Activated T-cell treated with anti-CD3 and anti-CD28 coated beads, Interleukin-2, amount 50 U/mL, for 4 hours (primary cell): ENCODE results near the gene ASB7. TPM values are rescaled to one million over a fixed set of nuclear protein-coding genes. Genes with fewer than 3 reads are reported as not detected.

Experiments
- ATAC-seq, 2 donors: fragments of 200-7000 bp; cut with Tn5 transposase; one replicate each; pipeline ENCODE4 v1.10.0; 2021
- DNase-seq: peaks from one replicate; pipeline ENCODE4 v3.0.0-alpha.2; 2020
- H3K27me3 Mint-ChIP-seq: one replicate; pipeline ENCODE4 v1.8.0; 2021; ENCODE audit warnings: low read depth, mixed read lengths
- H3K36me3 Mint-ChIP-seq: one replicate; pipeline ENCODE4 v1.8.0; 2022; ENCODE audit warnings: mixed read lengths; ENCODE audit not compliant: insufficient read depth
- H3K4me1 Mint-ChIP-seq: one replicate; pipeline ENCODE4 v1.8.0; 2021; ENCODE audit warnings: low read depth, mixed read lengths
- H3K4me3 Mint-ChIP-seq: one replicate; pipeline ENCODE4 v1.8.0; 2021; ENCODE audit warnings: mild to moderate bottlenecking, moderate library complexity, mixed read lengths
- H3K9me3 Mint-ChIP-seq: one replicate; pipeline ENCODE4 v1.8.0; 2021; ENCODE audit warnings: mixed read lengths
- total RNA-seq, 3 donors: library from RNA; stranded (reverse); gene quantifications; one replicate each; pipeline ENCODE4 v1.2.1, GENCODE V29; 2021

Gene ASB7
- total RNA-seq, 3 donors from 2014 or later = 12.1 to 16.0 (median 15.5) TPM

DNA sequence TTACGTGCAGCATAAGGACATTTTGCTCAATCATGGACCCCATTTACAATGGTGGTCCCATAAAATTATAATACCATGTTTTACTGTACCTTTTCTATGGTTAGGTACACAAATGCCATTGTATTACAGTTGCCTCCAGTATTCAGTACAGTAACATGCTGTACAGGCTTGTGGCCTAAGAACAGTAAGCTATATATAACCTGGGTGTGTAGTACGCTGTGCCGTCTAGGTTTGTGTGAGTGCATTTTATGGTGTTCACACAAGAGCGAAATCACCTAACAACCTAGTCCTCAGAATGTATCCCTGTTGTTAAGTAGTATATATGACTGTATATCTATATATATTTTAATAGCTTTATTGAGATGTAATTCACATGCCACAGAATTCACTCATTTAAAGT is 12.5 kb downstream of the ASB7 start:
- H3K4me1 Mint-ChIP-seq = peaks cover 10% of the 10 kb centered on the region
- no peaks in the 10 kb centered on the region for H3K9me3 Mint-ChIP-seq
- ATAC-seq (no peak), DNase-seq (no peak)
- no peak overlapping the region for H3K4me3 Mint-ChIP-seq
- peaks cover 31% of the 10 kb centered on the region for H3K36me3 Mint-ChIP-seq
- H3K27me3 Mint-ChIP-seq = no peaks in the 10 kb centered on the region

DNA sequence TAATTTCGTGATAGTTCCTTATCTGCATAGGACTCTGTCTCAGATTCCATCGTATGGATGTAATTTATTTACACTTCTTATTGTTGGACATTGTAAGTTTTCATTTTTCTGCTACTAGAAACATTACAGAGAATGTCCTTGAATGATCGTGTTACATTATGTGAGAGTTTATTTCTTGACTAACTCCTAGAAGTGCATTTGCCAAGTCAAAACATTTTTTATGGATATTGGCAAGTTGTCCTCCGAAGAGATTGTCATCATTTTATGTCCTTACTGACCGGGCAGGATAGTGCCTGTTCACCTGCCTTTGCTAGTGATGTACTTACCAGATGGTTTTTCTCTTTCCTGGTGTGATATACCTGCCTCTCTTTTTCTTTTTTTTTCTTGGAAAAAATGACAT is 13.4 kb downstream of the ASB7 start:
- Mint-ChIP-seq H3K36me3 (peaks cover 33% of the 10 kb centered on the region), H3K4me3 (no peak overlapping the region), H3K9me3 (no peaks in the 10 kb centered on the region), H3K4me1 (peaks cover 10% of the 10 kb centered on the region), H3K27me3 (no peaks in the 10 kb centered on the region)
- DNase-seq (no peak), ATAC-seq (no peak)

DNA sequence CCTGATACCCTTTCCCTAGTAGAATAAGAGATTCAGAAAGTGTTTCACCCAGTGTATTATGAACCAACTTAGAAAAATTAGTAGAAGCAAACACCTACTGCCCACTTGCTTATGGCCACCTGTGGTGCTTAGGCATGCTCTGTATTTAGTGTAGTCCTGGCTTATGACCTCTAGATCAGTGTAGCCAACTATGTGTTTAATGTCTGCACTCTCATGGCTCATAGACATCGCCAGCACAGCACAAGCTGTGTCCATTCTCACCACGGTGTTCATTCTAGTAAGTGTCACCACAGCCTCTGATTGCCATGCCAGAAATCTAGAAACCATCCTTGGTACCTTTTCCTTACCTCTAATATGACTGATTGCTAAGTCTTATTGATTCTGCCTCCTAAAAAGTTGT is 14.3 kb downstream of the ASB7 start:
- Mint-ChIP-seq H3K4me1 (peaks cover 10% of the 10 kb centered on the region), H3K27me3 (no peaks in the 10 kb centered on the region), H3K36me3 (peaks cover 34% of the 10 kb centered on the region), H3K4me3 (no peak overlapping the region), H3K9me3 (no peaks in the 10 kb centered on the region)
- no peak for DNase-seq
- ATAC-seq = no peak

DNA sequence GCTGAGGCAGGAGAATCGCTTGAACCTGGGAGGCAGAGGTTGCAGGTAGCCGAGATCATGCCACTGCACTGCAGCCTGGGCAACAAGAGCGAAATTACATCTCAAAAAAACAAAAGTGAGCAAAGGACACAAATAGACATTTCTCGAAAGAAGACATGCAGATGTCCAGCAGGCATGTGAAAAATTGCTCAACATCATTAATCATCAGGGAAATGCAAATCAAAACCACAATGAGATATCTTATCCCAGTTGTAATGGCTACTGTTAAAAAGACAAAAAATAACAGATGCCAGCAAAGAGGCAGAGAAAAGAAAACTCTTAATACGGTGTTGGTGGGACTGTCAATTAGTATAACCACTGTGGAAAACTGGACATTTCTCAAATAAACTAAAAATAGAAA is 20.9 kb downstream of the ASB7 start:
- no peak overlapping the region for H3K4me3 Mint-ChIP-seq
- no peaks in the 10 kb centered on the region for H3K9me3 Mint-ChIP-seq
- peaks cover 6% of the 10 kb centered on the region for H3K4me1 Mint-ChIP-seq
- no peak for ATAC-seq
- DNase-seq = no peak
- H3K27me3 Mint-ChIP-seq = no peaks in the 10 kb centered on the region
- H3K36me3 Mint-ChIP-seq = peaks cover 21% of the 10 kb centered on the region

DNA sequence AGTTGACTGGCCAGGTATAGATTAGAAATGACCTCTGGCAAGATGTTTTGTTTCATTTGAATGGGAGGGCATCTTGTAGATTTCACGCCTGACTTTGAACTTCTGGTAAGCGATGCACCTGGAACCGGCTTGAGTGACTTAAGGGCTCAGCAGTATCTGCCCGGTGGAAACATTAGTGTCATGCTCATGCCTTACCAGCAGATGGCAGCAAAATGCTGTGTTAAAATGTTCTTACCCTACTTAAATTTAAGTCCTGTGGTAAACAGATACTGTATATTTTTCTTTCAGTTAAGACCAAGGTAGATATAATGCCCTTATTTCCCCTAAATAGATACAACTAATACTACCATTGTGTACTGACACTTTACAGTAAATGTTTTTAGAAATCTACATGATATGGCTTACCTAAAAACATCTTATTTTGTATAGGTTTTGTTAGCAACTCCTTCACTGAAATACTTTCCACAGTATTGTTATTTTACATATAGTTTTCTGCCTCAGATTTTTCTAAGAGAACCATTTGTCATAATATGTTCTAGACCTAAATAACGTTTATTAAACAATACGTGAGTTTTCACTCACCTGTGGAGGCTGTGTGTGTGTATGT is 25.5 kb downstream of the ASB7 start:
- DNase-seq (peak; percentile 59), ATAC-seq (peak; percentile 72 to 82)
- H3K4me3 Mint-ChIP-seq = no peak overlapping the region
- no peaks in the 10 kb centered on the region for H3K9me3 Mint-ChIP-seq
- peaks cover 33% of the 10 kb centered on the region for H3K36me3 Mint-ChIP-seq
- no peaks in the 10 kb centered on the region for H3K27me3 Mint-ChIP-seq
- peaks cover 8% of the 10 kb centered on the region for H3K4me1 Mint-ChIP-seq

DNA sequence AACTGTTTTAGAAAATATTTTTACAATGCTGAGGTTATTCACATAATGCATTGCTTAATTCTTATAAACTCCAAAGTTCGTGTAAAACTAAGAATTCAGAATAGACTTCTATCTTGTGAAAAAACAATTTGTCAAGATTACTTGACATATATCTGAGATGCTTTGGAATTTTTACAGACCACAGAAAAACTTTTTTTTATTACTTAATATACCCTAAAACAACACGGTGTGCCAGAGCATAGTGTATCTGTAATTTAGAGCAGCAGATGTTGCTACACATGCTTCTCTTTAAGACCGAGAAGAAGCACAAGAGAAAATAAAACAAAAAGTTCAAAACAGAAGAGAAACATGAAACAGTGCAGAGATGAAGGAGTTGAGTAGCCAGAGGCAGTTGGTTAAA is 26.4 kb downstream of the ASB7 start:
- Mint-ChIP-seq H3K36me3 (peaks cover 34% of the 10 kb centered on the region), H3K27me3 (no peaks in the 10 kb centered on the region), H3K4me3 (no peak overlapping the region), H3K4me1 (peaks cover 14% of the 10 kb centered on the region), H3K9me3 (no peaks in the 10 kb centered on the region)
- no peak for DNase-seq
- no peak for ATAC-seq

DNA sequence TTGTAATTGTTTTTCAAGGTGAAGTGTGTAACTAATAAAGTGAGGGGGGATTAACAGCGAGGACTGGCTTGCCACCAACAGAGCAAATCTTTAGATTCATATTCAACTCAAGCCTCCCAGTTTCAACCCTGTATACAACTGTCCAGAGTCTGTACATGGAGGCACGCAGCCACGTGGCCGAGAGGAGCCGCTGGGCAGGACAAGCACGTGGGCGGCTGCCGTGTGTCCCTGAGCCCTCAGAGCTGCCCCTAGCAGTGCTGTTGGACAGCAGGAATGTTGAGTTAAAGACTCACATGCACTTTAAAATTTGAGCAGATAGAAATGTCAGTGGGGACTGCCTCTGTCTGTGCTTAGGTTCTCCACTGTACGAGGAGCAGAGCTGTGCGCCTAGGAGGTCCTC is 29.4 kb downstream of the ASB7 start:
- Mint-ChIP-seq H3K4me1 (peaks cover 34% of the 10 kb centered on the region), H3K9me3 (no peaks in the 10 kb centered on the region), H3K36me3 (peaks cover 43% of the 10 kb centered on the region), H3K27me3 (no peaks in the 10 kb centered on the region), H3K4me3 (no peak overlapping the region)
- DNase-seq (no peak), ATAC-seq (no peak)

DNA sequence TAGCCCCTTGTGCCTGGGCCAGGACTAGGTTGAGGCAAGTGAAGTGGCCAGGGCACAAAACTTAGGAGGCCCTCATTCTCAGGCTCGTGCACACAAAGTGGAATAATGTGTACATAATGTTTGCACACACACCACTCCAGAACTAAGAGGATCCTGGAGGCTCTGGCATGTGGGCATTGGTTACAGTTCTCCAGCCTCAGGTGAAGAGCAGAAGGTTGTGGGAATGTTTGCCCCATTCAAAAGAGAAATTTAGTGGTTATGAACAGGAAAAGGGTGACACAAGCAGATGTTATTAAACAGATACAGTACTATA is 31.3 kb downstream of the ASB7 start:
- H3K27me3 Mint-ChIP-seq = no peaks in the 10 kb centered on the region
- H3K4me1 Mint-ChIP-seq = peaks cover 43% of the 10 kb centered on the region
- ATAC-seq (no peak), DNase-seq (no peak)
- H3K4me3 Mint-ChIP-seq = no peak overlapping the region
- H3K9me3 Mint-ChIP-seq = no peaks in the 10 kb centered on the region
- peaks cover 42% of the 10 kb centered on the region for H3K36me3 Mint-ChIP-seq

DNA sequence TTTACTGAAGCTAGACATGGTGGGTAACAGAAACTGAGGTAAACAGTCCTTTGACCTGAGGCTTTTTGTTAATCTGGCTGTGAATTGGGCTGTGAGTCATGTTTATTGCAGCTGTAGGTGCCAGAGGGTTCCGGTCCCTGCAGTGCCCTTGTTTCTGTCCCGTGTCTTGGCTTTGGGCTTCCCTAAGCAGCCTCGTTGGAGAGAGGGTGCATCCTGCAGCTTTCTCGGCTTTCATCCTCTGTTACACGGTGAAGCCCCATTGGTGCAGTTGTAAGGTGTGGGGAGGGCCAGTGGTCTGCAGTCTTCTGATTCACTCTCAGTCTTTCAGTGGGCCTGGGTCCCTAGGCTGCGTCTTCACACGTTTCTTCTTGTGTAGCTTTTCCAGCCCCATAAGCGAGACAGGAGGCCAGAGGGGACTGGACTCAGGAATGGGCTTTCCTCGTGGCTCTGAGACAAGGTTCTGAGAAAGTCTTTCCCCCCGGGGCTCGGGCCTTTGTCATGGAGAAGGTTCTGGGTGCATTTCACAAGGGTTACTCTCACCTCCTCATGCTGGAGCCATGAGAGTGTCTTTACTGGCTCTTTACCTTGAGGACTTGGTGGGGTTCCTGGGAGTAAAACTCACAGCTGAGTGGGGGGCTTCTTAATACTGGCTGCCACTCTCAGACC is 33.1 kb downstream of the ASB7 start:
- no peaks in the 10 kb centered on the region for H3K9me3 Mint-ChIP-seq
- ATAC-seq (no peak), DNase-seq (no peak)
- H3K4me1 Mint-ChIP-seq = peaks cover 52% of the 10 kb centered on the region
- no peak overlapping the region for H3K4me3 Mint-ChIP-seq
- H3K27me3 Mint-ChIP-seq = no peaks in the 10 kb centered on the region
- H3K36me3 Mint-ChIP-seq = peaks cover 32% of the 10 kb centered on the region

DNA sequence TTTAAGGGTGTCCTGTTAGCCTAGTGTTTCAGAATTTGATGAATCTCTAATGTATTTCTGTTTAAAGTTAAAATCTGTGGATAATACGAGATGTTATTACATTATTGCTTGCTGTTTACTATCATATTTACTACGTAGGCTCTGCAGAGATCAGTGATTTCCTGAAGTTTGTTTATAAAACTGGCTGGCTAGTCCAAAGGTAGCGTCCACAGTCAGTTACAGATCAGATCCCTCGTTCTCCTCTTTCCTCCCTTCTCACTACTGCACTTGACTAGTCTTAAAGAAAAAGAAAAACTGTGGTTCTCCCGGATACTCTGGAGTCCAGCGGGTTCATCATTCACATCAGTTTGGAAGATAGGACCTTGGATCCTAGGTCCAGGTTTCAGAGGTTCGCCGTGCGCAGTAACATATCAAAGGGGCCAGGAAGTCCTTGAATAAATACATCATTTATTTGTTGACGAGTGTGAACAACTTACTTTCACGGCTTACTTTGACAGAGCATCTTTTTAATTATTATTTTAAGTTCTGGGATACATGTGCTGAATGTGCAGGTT is 35.9 kb downstream of the ASB7 start:
- H3K27me3 Mint-ChIP-seq = no peaks in the 10 kb centered on the region
- H3K36me3 Mint-ChIP-seq = peaks cover 14% of the 10 kb centered on the region
- peaks cover 64% of the 10 kb centered on the region for H3K4me1 Mint-ChIP-seq
- no peaks in the 10 kb centered on the region for H3K9me3 Mint-ChIP-seq
- no peak for ATAC-seq
- H3K4me3 Mint-ChIP-seq = no peak overlapping the region
- DNase-seq = no peak

DNA sequence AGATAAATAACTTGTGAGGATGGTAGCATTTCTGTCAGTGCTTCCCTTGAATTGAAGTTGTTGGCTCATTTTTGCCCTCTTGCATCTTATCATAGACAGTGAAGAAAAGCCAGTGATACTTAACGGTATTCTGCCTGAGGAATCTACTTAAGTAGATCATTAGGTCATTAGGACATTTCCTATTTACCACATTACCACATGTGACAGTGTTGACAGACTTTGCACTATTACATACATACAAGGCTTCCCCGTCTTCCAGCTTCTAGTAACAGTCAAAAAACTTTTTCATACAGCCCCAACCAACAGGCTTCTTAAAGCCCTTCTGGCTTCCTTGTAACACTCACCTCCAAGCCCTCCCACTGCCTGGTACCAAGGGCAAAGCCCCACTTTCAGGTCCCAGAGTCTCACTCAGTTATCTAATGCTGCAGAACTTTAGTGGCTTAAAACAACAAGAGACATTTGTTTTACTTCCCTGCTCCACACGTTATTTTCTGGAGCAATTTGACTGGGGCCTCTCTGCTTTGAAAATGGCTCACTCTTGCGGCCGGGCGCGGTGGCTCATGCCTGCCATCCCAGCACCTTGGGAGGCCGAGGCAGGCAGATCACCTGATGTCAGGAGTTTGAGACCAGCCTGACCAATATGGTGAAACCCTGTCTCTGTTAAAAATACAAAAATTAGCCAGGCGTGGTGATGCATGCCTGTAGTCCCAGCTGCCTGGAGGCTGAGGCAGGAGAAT is 40.0 kb downstream of the ASB7 start:
- DNase-seq (no peak), ATAC-seq (no peak)
- Mint-ChIP-seq H3K27me3 (no peaks in the 10 kb centered on the region), H3K4me1 (peaks cover 41% of the 10 kb centered on the region), H3K9me3 (no peaks in the 10 kb centered on the region), H3K4me3 (no peak overlapping the region), H3K36me3 (peaks cover 8% of the 10 kb centered on the region)

DNA sequence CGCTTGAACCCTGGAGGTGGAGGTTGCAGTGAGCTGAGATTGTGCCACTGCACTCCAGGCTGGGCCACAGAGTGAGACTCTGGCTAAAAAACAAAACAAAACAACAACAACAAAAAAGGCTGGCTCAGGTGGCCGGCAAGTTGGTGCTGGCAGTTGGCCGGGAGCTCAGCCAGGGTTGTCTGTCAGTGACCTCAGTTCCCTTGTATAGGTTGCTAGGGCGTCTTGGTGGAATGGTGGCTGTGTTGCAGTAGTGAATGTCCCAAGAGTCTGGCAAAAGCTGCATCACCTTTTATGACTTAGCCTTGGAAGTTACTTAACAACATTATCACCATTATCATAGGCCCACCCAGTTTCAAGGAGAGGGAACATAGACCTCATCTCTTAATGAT is 40.6 kb downstream of the ASB7 start:
- no peaks in the 10 kb centered on the region for H3K9me3 Mint-ChIP-seq
- no peak for ATAC-seq
- H3K27me3 Mint-ChIP-seq = no peaks in the 10 kb centered on the region
- DNase-seq = no peak
- peaks cover 9% of the 10 kb centered on the region for H3K36me3 Mint-ChIP-seq
- peaks cover 38% of the 10 kb centered on the region for H3K4me1 Mint-ChIP-seq
- H3K4me3 Mint-ChIP-seq = no peak overlapping the region

DNA sequence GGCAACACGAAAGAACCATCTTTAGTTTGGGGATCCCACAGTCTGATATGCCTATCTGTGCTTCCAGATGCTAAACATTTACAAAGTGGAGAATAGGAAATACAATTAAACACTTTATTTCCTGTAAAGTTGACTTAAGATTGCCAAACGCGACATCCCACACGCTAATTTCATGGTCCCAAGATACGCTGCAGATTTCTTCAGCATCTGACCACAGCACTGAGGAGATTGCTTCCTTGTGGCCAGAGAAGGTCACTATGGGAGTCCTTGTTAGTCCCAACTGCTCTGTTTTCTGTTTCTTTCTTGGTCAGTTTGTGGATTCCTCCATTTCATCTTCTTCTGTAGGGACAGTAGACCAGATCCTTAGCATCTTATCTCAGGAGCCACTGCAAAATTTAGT is 43.3 kb downstream of the ASB7 start:
- Mint-ChIP-seq H3K36me3 (peaks cover 12% of the 10 kb centered on the region), H3K27me3 (no peaks in the 10 kb centered on the region), H3K9me3 (no peaks in the 10 kb centered on the region), H3K4me1 (peaks cover 22% of the 10 kb centered on the region), H3K4me3 (no peak overlapping the region)
- ATAC-seq (no peak), DNase-seq (no peak)

DNA sequence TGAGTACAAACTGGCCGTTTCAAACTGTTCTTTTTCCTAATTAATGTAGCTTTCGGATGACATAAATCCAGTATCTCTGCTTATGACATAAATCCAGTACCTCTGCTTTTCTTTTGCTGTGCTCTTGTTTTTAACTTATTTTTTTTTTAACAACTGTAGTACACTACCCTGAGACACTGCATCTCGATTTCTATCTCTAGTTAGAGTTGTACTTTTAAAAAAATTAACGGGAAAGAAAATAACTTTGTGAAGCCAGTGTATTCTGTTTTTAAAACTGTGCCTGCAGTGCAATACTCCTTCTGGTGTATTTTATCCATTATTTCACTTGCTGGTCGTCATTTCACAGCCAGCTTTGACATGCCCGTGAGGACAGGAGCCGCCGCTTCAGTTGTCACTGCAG is 46.6 kb downstream of the ASB7 start:
- ATAC-seq (no peak), DNase-seq (no peak)
- H3K36me3 Mint-ChIP-seq = peaks cover 12% of the 10 kb centered on the region
- no peak overlapping the region for H3K4me3 Mint-ChIP-seq
- H3K27me3 Mint-ChIP-seq = no peaks in the 10 kb centered on the region
- peaks cover 5% of the 10 kb centered on the region for H3K4me1 Mint-ChIP-seq
- no peaks in the 10 kb centered on the region for H3K9me3 Mint-ChIP-seq

DNA sequence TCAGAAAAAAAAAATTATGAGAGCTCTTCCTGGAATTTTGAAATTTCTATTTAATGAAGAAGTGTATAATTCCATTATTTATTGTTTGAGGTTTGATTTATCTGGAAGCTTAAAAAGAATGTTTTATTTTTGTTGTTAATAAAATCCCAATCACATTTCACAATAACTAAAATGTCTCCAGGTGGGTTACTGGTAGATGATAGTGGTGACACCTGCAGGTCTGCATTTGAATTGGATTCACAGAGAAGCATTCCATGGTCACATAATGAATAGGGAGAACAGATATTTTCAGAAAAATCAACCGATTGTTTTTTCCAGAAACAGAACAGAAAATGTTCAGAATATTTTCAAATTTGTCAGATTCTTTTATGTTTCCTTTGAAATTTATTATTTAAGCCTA is 48.3 kb downstream of the ASB7 start:
- Mint-ChIP-seq H3K4me3 (no peak overlapping the region), H3K27me3 (no peaks in the 10 kb centered on the region), H3K36me3 (peaks cover 12% of the 10 kb centered on the region), H3K9me3 (no peaks in the 10 kb centered on the region), H3K4me1 (peaks cover 3% of the 10 kb centered on the region)
- DNase-seq (no peak), ATAC-seq (no peak)
